HPDE6-E6E7 (cell line): ENCODE results near the gene DNAJC30.
"Not testable (repeated sequence)": the region's sequence is repeated elsewhere in the genome, so short reads cannot be mapped to it uniquely, and the experiment has no call there.

Source experiments
- DNase-seq: peaks from one replicate; pipeline ENCODE4 v3.0.0; 2011; ENCODE audit warnings: missing footprints; ENCODE audit errors: extremely low spot score

The DNAJC30 gene

DNA sequence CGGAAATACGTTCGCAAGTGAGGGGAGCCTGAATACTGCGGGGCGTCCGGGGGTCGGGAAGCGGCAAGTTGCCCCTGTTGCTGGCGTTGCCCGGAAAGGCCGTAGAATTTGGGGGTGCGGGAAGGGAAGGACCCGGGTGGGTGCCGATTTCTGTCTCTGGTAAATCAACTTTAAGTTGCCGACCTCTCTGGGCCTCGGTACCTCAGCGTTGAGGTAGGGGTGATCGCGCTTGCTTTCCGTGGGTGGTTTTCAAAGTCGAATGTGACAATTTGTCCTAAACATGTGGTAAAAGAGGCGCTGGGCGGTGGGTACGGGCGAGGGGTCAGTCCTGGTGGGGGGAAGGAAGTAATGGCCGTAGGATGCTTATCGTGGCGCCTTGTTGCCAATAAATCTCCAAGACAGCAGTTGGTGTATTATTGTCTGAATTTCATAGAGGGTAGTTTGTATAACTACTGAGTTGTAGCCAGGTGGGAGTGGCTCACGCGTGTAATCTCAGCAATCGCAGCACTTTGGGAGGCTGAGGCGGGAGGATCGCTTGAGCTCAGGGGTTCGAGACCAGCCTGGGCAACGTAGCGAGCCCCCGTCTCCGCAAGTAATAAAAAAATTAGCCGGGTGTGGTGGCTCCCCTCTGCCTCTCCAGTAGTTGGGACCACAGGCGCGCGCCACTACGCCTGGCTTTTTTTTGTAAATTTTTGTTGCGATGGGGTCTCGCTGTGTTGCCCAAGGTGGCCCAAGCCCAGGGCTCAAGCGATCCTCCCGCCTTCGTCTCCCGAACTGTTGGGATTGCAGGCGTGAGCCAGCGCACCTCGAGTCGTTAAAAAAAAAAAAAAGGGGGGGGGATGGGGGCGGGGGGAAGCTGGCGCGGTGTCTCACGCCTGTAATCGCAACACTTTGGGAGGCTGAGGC lies 788 bp upstream of the DNAJC30 start:
- no peak for DNase-seq

DNA sequence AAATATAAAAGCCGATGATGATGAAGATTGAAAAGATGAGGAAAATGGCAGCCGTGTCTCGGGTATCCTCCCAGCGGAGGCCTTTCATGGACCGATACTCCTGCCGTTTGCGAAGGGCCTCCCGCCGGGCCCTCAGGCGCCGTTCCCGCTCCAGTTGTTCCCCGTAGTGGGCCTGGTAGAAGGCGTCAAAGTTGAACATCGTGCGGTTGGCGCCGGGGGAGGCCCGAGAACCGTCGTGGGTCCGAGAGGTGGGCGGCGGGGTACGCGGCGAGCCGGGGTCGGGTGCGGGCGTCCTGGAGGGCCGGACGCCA lies 553 bp downstream of the DNAJC30 start:
- no peak for DNase-seq

DNA sequence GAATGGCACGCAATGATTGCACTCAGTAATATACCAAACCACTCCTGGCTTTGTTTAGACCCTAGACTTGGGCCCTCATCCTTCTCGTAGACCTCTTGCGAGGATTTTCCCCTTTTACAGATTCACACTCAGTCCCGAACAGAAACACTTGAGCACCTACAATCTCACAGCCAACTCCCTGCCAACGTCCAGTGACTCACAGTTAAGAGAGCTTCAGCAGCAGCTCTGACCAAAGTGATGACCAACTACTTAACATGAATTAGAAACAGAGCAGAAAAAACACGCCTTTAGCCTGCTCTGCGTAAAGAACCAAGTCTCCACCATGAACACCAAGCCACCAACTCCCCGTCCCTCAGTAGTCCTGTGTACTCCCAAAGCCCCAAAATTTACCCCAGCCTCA lies 2.2 kb downstream of the DNAJC30 start:
- no peak for DNase-seq

DNA sequence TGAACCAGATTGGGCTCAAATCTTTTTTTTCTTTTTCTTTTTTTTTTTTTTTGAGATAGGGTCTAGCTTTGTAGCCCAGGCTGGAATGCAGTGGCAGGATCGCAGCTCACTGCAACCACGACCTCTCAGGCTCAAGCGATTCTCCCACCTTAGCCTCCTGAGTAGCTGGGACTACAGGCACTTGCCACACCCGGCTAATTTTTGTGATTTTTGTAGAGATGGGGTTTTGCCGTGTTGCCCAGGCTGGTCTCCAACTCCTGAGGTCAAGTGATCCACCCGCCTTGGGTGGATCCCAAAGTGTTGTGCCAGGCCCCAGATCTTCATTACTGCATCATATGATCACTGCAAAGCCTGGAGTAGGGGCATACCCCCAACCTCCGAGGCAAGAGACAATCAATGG lies 2.8 kb downstream of the DNAJC30 start:
- no peak for DNase-seq

DNA sequence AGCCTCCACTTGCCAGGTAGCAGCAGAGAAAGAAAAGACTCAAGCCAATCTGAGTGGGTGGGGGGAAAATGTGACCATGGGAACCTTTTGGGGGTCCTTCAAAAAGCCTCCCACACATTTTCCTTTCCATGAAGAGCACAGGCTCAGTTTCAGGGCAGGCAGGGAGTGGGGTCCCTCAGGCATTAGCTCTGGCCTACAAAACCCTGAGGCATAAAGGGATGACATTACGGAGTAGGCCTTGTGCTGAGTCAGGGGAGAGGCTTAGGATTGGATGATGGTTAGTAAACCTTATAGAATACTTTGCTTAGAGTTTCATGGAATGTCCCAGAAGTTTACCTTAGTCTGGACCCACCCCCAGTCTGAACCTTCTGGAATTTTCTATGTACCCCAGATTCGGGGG lies 3.5 kb downstream of the DNAJC30 start:
- no peak for DNase-seq

DNA sequence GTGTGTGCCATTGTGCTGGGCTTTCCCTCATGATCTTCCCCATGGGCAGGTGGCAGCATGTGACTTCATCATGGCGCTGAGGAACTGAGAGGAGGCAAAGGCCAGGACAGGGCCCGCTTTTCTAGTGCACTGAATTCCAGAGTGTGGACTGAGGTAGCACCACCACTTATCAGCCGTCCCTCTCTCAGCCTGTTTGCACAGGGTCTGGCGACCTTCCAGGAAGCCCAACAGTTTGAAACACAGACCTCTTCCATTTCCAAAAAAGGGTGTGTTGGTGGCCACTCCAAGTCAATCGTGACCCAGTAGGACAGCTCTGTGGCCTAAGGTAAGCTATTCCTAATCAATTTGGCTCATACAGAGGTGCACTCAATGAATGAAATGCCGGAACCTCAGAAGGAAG lies 4.4 kb downstream of the DNAJC30 start:
- DNase-seq = no peak

DNA sequence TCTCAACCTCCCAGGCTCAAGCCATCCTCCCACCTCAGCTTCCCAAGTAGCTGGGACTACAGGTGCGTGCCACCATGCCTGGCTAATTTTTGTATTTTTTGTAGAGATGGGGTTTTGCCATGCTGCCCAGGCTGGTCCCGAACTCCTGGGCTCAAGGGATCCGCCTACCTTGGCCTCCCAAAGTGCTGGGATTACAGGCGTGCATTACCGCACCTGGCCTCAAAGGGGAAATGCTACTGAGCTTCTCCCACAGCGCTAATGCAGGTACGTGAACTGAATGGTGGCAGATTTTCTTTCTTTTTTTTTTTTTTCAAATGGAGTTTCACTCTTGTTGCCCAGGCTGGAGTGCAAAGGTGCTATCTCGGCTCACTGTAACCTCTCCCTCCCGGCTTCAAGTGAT lies 7.2 kb downstream of the DNAJC30 start:
- DNase-seq = not testable (repeated sequence)

DNA sequence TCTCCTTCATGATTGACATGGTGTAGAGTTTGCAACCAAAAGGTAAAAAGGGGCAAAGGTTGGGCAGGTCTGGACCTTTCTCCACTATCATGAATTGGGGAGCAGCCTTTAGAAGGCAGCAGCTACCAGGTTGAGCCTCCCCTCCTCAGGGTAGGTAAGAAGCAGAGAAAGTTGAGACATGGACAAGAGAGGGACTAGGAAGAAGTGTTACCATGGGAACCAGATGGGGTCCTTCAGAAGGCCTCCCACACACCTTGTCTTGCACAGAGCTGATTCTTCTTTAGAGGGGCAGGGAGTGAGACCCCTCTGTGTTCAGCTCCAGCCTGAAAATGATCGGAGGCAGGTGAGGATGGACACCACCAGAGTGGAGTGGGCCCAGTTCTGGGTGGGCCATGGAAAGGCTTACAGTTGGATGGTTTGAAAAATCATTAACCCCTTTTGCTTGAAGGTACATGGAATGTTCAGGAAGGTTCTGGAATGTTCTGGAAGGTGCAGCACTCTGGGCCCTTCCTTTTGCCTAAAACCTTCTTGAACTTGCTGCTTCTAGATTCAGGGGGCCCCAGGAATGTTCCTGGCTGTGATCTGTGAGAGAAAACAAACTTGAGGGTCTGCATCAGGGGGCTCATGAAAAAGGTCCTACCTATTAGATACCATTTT lies 8.7 kb downstream of the DNAJC30 start:
- no peak for DNase-seq

DNA sequence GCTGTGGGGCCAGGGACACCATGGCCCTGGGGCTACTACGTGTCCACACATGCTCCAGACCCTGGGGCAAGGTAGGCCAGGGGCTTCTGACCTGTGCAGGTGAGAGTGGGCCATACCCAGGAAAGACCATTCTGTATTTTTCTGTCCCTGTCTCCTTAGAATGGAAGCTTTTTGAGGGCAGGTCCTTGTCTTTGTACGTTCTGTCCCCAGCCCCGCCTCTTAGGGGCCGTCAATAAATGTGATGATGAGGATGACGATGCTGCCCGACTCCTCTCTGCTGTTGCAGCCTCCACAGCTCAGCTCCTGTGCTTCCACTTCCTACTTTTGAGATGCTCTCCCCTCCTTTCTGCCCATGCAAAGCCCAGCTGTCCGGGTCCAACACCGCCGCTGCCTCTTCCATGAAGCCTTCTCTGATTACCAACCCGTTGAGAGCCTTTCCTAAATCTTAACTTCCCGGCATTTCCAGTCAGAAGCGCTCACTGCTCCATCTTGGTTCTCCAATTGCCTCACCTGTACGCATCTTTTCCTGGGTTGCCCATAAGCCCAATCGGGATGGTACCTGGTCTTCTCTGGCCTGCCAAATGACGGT lies 11.3 kb downstream of the DNAJC30 start:
- no peak for DNase-seq

DNA sequence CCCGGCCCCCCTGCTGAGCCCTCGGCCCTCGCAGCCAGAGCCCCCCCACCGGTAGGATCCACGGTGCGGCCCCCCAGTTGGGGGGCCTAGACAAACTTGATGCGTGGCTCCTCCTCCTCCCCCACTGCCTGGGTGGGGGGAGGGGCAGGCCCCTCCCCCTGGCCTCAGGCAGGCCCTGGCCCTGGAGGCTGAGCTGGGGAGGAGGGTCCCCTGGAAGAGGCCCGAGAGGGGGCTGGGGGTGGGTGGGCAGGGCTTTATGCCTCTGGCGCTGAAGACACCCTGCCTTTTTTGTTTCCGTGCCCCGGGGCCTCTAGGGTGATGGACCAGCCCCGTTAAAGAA lies 12.0 kb downstream of the DNAJC30 start:
- no peak for DNase-seq

DNA sequence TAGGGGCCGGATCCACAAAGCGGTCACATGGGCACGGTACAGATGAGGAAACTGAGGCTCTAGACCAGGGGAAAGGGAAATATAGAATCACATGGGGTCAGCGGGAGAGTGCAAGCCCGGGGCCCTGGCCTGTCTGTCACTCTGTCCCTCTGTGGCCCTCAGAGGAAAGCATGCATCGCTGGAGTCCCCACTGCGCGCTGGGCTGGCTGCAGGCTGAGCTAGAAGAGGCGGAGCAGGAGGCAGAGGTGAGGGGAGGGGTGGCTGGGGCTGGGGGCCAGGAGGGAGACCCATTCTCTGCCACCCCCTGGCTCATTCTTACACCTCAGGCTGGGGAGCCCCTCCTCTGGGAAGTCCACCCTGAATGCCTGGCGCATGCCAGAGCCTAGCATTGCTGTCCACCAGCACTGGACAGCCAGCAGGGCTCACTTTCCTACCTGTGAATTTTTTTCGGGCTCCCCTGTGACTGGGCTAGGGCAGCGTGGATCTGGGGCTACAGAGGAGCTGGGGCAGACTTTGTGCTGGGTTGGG lies 13.3 kb downstream of the DNAJC30 start:
- DNase-seq = no peak

DNA sequence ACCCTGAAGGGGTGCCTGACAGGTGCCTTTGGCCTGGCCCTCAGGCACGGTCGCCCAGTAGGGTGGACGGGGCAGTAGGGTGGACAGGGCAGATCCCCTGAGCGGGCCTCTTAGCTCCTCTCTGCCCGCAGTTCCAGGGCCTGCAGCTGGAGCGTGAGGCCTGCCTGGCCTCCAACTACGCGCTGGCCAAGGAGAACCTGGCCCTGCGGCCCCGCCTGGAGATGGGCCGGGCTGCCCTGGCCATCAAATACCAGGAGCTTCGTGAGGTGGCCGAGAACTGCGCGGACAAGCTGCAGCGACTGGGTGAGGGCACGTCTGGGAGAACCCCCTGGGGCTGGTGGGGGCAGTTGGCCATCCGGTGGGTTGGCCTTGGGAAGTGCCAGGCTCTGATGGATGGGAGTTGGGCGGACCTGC lies 14.0 kb downstream of the DNAJC30 start:
- DNase-seq = no peak

DNA sequence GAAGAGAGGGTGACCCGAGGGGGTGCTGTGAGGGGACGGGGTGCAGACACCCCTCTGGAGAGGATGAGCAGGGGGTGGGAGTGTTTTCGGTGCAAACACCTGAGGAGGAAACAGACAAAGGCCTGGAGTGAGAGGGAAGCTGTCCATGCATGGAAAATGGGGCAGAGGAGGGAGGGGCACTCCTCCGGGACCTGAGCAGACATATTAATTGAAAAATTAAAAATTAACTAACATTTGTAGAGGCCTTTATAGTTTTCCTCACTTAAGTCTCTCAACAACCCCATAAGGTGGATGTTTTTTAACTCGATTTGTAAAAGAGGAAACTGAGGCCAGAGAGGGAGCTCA lies 14.4 kb downstream of the DNAJC30 start:
- no peak for DNase-seq

DNA sequence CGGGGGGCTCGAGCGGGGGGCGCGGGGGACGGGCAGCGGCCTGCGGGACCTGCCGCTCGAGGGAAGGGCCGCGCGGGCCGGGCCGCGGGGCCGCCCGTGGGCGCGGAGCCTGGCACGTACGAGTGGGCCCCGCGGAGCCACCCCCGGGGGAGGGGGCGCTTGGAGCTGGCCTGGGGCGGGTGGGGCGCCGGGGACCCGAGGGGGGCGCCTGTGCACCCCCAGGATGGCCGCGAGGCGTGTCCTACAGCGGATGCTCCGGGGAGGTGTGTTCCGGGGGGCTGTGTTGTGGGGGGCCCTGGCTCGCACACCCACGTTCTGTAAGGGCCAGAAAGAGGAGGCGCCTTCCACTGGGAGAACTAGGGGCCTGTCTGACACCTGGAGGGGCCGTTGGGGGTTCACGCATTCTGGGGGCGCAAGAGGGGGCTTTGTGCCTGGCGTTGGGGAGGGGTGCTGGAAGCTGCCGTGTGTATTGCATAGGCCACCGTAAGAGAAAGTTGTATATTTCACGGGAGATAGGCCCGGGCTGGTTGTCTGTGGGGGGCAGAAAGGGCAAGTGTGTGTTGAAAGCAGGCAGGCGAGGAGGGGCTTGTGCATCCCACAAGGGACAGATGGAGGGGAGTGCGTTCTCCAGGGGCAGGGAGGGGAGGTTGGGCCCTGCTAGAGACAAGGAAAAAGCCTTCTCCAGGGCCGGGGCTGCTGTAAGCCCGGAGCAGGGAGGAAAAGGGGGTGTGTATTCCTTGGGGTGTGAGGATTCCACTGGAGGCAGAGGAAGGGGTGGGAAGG lies 15.0 kb downstream of the DNAJC30 start:
- DNase-seq = no peak

DNA sequence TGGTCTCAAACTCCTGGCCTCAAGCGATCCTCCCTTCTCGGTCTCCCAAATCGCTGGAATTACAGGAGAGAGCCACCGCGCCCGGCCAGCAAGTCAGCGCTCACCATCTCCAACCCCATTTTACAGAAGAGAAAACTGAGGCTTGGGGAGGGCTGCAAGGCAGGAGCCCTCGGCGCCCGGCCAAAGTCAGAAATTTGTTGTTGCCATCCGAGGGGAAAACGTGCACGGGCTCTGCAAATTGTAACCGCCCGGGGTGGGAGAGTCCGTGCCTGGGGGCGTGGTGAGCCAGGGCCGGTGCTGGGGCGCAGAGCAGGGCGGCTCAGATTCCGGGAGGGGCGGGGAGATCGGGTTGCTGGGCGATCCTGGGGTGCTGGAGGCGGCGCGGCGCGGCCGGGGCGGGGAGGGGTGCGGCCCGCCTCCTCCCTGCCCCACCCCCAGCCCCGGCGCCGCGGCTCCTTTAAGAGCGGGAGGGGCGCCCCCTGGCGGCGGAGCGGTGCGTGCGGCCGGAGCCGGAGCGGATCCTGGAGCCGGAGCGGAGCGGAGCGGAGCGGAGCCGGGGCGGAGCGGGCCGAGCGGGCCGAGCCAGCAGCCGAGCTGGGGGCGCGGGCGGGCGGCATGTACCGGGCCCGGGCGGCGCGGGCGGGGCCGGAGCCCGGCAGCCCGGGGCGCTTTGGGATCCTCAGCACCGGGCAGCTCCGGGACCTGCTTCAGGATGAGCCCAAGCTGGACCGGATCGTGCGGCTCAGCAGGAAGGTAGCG lies 15.7 kb downstream of the DNAJC30 start, which contains the start of gene VPS37D:
TSS of gene VPS37D (plus strand) at position 488 of the 759 bp plus-strand sequence. CDS start at position 616, 128 bp downstream.
- DNase-seq = peak; percentile 91

DNA sequence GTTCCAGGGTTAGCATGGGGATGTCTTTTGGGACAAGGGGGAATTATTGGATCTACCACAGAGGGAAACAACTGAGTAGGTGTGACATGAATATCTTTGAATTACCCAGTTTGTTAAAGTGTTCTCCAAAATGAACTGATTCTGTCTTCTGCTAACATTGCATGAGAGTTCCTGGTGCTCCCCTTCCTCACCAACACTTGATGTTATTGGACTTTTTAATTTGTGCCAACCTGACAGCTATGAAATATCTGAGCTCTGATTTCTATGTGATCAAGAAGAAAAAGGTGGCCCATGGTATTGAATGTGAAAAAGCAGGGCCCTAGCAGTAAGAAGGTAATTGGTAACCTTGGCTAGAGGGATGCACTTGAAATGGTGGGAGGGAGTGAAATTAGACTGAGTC lies 20.2 kb downstream of the DNAJC30 start:
- no peak for DNase-seq

DNA sequence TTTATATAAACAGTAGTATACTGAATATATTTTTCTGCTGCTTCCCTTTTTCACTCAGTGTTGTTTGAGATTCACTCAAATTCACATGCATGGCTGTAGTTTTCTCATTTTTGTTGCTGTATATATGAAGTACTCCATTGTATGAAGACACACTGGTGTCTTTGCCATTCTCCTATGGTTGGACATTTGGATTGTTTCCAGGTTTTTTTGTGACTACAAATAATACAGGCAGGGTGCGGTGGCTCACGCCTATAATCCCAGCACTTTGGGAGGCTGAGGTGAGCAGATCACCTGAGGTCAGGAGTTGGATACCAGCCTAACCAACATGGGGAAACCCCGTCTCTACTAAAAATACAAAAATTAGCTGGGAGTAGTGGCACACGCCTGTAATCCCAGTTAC lies 22.7 kb downstream of the DNAJC30 start:
- DNase-seq = not testable (repeated sequence)

DNA sequence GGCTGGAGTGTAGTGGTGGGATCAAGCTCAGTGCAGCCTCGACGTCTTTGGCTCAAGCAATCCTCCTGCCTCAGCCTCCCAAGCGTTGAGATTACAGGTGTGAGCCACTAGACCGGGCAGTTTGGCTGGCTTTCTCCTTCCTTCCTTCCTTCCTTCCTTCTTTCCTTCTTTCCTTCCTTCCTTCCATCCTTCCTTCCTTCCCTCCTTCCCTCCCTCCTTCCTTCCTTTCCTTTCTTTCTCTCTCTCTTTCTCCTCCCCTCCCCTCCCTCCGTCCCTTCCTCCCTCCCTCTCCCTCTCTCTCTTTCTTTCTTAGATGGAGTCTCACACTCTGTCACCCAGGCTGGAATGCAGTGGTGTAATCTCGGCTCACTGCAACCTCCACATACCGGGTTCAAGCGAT lies 23.3 kb downstream of the DNAJC30 start:
- no peak for DNase-seq

DNA sequence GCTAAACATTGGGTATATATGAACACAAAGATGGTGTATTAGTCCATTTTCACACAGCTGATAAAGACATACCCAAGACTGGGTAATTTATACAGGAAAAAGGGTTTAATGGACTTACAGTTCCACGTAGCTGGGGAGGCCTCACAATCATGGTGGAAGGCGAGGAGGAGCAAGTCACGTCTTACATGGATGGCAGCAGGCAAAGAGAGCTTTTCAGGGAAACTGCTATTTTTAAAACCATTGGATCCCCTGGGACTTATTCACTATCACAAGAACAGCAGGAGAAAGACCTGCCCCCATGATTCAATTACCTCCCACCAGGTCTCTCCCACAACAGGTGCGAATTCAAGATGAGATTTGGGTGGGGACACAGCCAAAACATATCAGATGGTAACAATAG lies 27.9 kb downstream of the DNAJC30 start:
- DNase-seq = not testable (repeated sequence)

DNA sequence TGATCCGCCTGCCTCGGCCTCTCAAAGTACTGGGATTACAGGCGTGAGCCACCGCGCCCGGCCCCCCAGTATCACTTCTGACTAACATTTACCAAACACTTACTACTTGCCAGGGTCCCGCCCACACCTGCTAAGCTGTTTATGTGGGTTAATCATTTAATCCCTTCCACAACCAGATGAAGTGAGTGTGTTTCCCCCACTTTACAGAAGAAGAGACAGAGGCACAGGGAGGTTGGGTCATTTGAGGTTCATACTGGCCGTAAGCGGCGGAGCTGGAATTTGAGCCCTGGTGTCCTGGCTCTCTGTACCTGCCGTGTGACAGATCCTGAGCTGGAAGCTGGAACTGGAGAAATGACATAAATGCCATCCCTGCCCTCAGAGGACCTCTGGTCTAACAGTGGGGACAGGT lies 30.7 kb downstream of the DNAJC30 start:
- DNase-seq = no peak

DNA sequence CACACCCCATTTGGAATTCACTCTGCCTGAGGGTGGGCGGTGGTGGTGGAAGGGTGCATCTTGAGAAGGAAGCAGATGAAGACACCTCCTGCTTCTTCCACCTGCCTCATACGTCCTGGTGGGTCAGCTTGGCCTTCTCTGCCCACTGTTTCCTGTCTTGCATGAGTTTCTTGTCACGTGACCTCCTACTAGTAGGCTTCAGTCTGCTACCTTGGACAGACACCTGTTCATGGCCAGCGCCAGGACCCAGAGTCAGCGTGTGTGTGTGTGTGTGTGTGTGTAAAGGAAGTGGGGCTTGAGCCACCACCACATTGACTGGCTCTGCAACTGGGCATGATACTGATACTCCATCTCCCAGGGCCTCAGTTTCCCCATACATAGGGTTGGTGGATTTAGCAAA lies 32.7 kb downstream of the DNAJC30 start:
- no peak for DNase-seq
